ENCODE data around the gene DUSP5. TPM values are rescaled to one million over a fixed set of nuclear protein-coding genes. Genes with fewer than 3 reads are reported as not detected.

The DUSP5 gene
- total and polyA plus RNA-seq, 2 experiments from 2014 or later: 49.6 to 60.7 TPM

GRCh38 chr10:110498982-110499795 is 1.5 kb downstream of the DUSP5 start:
- Histone ChIP-seq H3K4me3 (peak overlapping the region; percentile 30), H3K9me2 (replicated peaks; ENCODE audit: insufficient read depth) (no peaks in the 10 kb centered on the region), H3K4me2 (peak overlapping the region; percentile 86), H3K79me2 (peaks cover 6% of the 10 kb centered on the region), H3K27me3 (peaks cover 16% of the 10 kb centered on the region), H3K27ac (peak overlapping the region; percentile 23), H3K9me3 (ENCODE audit: low read depth) (no peaks in the 10 kb centered on the region), H2AFZ (no peak overlapping the region), H3K36me3 (replicated peaks; ENCODE audit: insufficient read depth, low read depth) (no peaks in the 10 kb centered on the region), H3K4me1 (ENCODE audit: insufficient read depth) (peaks cover 45% of the 10 kb centered on the region), H4K20me1 (ENCODE audit: insufficient read depth, poor library complexity, severe bottlenecking) (peaks cover 3% of the 10 kb centered on the region)
- 23% methylated on average over 21 of the region's 21 CpGs for WGBS (ENCODE audit: low lambda C conversion rate, missing lambda C conversion rate)
- TF ChIP-seq EZH2 (IDR thresholded peaks at IDR 0.05; ENCODE audit: borderline replicate concordance) (peak; percentile 60), EZH2phosphoT487 (IDR thresholded peaks at IDR 0.05; ENCODE audit: low read depth, severe bottlenecking, unreplicated experiment) (peak; percentile 58)
- TF ChIP-seq, protein P1, sequence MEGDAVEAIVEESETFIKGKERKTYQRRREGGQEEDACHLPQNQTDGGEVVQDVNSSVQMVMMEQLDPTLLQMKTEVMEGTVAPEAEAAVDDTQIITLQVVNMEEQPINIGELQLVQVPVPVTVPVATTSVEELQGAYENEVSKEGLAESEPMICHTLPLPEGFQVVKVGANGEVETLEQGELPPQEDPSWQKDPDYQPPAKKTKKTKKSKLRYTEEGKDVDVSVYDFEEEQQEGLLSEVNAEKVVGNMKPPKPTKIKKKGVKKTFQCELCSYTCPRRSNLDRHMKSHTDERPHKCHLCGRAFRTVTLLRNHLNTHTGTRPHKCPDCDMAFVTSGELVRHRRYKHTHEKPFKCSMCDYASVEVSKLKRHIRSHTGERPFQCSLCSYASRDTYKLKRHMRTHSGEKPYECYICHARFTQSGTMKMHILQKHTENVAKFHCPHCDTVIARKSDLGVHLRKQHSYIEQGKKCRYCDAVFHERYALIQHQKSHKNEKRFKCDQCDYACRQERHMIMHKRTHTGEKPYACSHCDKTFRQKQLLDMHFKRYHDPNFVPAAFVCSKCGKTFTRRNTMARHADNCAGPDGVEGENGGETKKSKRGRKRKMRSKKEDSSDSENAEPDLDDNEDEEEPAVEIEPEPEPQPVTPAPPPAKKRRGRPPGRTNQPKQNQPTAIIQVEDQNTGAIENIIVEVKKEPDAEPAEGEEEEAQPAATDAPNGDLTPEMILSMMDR (IDR thresholded peaks at IDR 0.05; ENCODE audit: poor library complexity): peak; percentile 19
- peak; percentile 42 for DNase-seq (ENCODE audit: low spot score)

- no peaks in the 10 kb centered on the region for H3K9me3 ChIP-seq (ENCODE audit: low read depth)
- H3K4me2 ChIP-seq: peak overlapping the region; percentile 86
- no peaks in the 10 kb centered on the region for H3K36me3 ChIP-seq (replicated peaks; ENCODE audit: insufficient read depth, low read depth)
- peak overlapping the region; percentile 20 for H3K27ac ChIP-seq
- 84% methylated on average over 9 of the region's 9 CpGs for WGBS (ENCODE audit: low lambda C conversion rate, missing lambda C conversion rate)
- no peak for DNase-seq (ENCODE audit: low spot score)
- no peak overlapping the region for H3K4me3 ChIP-seq
- no peaks in the 10 kb centered on the region for H3K9me2 ChIP-seq (replicated peaks; ENCODE audit: insufficient read depth)
- peaks cover 16% of the 10 kb centered on the region for H3K27me3 ChIP-seq
- H3K4me1 ChIP-seq (ENCODE audit: insufficient read depth): peaks cover 46% of the 10 kb centered on the region
- H4K20me1 ChIP-seq (ENCODE audit: insufficient read depth, poor library complexity, severe bottlenecking): peaks cover 3% of the 10 kb centered on the region
- peak; percentile 38 for TF ChIP-seq EZH2 (IDR thresholded peaks at IDR 0.05; ENCODE audit: borderline replicate concordance)
- TF ChIP-seq, protein P1 (IDR thresholded peaks at IDR 0.05; ENCODE audit: poor library complexity): no peak
- H2AFZ ChIP-seq: no peak overlapping the region
- peaks cover 10% of the 10 kb centered on the region for H3K79me2 ChIP-seq
Measured at GRCh38 chr10:110499796-110500514, 2.2 kb downstream of the DUSP5 start.

- DNase-seq (ENCODE audit: low spot score): peak; percentile 46
- peak overlapping the region; percentile 86 for H3K4me2 ChIP-seq
- 30% methylated on average over 3 of the region's 3 CpGs for WGBS (ENCODE audit: low lambda C conversion rate, missing lambda C conversion rate)
- H3K27ac ChIP-seq: peak overlapping the region; percentile 53
- TF ChIP-seq EZH2phosphoT487 (IDR thresholded peaks at IDR 0.05; ENCODE audit: low read depth, severe bottlenecking, unreplicated experiment) (peak; percentile 56), EZH2 (IDR thresholded peaks at IDR 0.05; ENCODE audit: borderline replicate concordance) (no peak)
- no peaks in the 10 kb centered on the region for H3K9me2 ChIP-seq (replicated peaks; ENCODE audit: insufficient read depth)
- no peaks in the 10 kb centered on the region for H3K36me3 ChIP-seq (replicated peaks; ENCODE audit: insufficient read depth, low read depth)
- no peaks in the 10 kb centered on the region for H3K9me3 ChIP-seq (ENCODE audit: low read depth)
- no peak overlapping the region for H3K4me3 ChIP-seq
- H3K27me3 ChIP-seq: peaks cover 16% of the 10 kb centered on the region
- no peak overlapping the region for H2AFZ ChIP-seq
- peaks cover 12% of the 10 kb centered on the region for H3K79me2 ChIP-seq
- peaks cover 46% of the 10 kb centered on the region for H3K4me1 ChIP-seq (ENCODE audit: insufficient read depth)
- H4K20me1 ChIP-seq (ENCODE audit: insufficient read depth, poor library complexity, severe bottlenecking): peaks cover 3% of the 10 kb centered on the region
Measured at GRCh38 chr10:110500515-110500905, 2.8 kb downstream of the DUSP5 start.
